Activated T-cell treated with anti-CD3 and anti-CD28 coated beads, Interleukin-2, amount 50 U/mL, for 4 hours (primary cell): ENCODE data around the gene PMPCB. TPM values are rescaled to one million over a fixed set of nuclear protein-coding genes. Genes with fewer than 3 reads are reported as not detected.
A peak's percentile ranks its signal among the peaks of the same experiment; 100 is the strongest.
"Not testable (repeated sequence)": the region's sequence is repeated elsewhere in the genome, so short reads cannot be mapped to it uniquely, and the experiment has no call there.

ENCODE experiments used
- ATAC-seq, 2 donors: fragments of 200-7000 bp; cut with Tn5 transposase; one replicate each; pipeline ENCODE4 v1.10.0; 2021
- DNase-seq: peaks from one replicate; pipeline ENCODE4 v3.0.0-alpha.2; 2020
- H3K27me3 Mint-ChIP-seq: one replicate; pipeline ENCODE4 v1.8.0; 2021; ENCODE audit warnings: low read depth, mixed read lengths
- H3K36me3 Mint-ChIP-seq: one replicate; pipeline ENCODE4 v1.8.0; 2022; ENCODE audit warnings: mixed read lengths; ENCODE audit not compliant: insufficient read depth
- H3K4me1 Mint-ChIP-seq: one replicate; pipeline ENCODE4 v1.8.0; 2021; ENCODE audit warnings: low read depth, mixed read lengths
- H3K4me3 Mint-ChIP-seq: one replicate; pipeline ENCODE4 v1.8.0; 2021; ENCODE audit warnings: mild to moderate bottlenecking, moderate library complexity, mixed read lengths
- H3K9me3 Mint-ChIP-seq: one replicate; pipeline ENCODE4 v1.8.0; 2021; ENCODE audit warnings: mixed read lengths
- total RNA-seq, 3 donors: library from RNA; stranded (reverse); gene quantifications; one replicate each; pipeline ENCODE4 v1.2.1, GENCODE V29; 2021

PMPCB gene
- total RNA-seq = 10 to 100 TPM; 81.3 to 87.7 (median 87.4) TPM

GRCh38 chr7:103296901-103297836 lies at the start of gene PMPCB:
TSS of gene PMPCB (plus strand) at chr7:103297435. CDS start at chr7:103297460, 25 bp downstream.
- H3K36me3 Mint-ChIP-seq = peaks cover 11% of the 10 kb centered on the region
- H3K4me3 Mint-ChIP-seq = peak within 1 kb of the TSS; percentile 88
- peaks cover 32% of the 10 kb centered on the region for H3K4me1 Mint-ChIP-seq
- ATAC-seq = peak; percentile 97 to 98
- peak; percentile 96 for DNase-seq
- H3K9me3 Mint-ChIP-seq = no peaks in the 10 kb centered on the region
- H3K27me3 Mint-ChIP-seq = peaks cover 4% of the 10 kb centered on the region

GRCh38 chr7:103253699-103254506 lies 43.3 kb upstream of the PMPCB start:
- not testable (repeated sequence) for H3K4me1 Mint-ChIP-seq, H3K27me3 Mint-ChIP-seq, H3K36me3 Mint-ChIP-seq, ATAC-seq, H3K9me3 Mint-ChIP-seq, DNase-seq, H3K4me3 Mint-ChIP-seq

DNA sequence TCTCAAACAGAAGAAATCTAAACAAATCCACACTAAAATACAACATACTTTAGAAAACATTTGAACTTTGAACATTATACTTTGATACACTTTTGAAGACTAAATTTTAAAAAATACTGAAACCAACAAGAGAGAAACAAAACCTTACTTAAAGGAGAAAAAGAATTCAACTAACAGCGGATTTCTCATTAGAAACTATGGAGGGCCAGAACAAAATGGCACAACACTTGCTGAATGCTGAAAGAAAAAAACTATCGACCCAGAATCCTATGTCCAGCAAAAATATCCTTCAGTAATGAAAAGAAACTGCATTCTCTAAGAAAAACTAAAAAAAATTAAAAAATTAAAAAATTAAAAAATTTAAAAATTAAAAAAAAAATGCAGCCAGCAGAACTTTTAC lies 33.2 kb upstream of the PMPCB start:
- H3K4me1 Mint-ChIP-seq, H3K9me3 Mint-ChIP-seq, ATAC-seq, H3K4me3 Mint-ChIP-seq, H3K36me3 Mint-ChIP-seq, H3K27me3 Mint-ChIP-seq, DNase-seq: not testable (repeated sequence)

DNA sequence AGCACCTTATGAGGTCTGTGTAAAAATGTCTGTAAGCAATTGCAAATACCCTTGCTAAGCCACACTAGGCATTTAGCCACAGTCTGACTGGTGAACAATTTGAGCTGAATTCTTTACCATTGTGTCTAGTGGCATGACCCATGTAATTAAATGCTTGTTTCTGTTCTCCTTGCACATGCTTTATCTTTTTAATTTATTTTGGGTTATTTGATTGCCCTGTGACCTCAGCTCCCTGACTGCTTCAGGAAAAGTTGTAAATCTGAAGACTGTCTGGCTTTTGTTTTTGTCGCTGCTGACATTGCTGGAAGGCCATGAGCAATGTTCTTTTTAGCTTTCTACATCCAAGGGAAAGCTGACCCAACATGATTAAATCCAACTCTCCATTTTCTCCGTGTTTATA lies 31.0 kb upstream of the PMPCB start:
- not testable (repeated sequence) for ATAC-seq, H3K4me1 Mint-ChIP-seq, H3K27me3 Mint-ChIP-seq, DNase-seq, H3K4me3 Mint-ChIP-seq, H3K9me3 Mint-ChIP-seq, H3K36me3 Mint-ChIP-seq

- not testable (repeated sequence) for H3K36me3 Mint-ChIP-seq, H3K9me3 Mint-ChIP-seq, ATAC-seq, DNase-seq, H3K4me1 Mint-ChIP-seq, H3K4me3 Mint-ChIP-seq, H3K27me3 Mint-ChIP-seq
These were observed 23.9 kb upstream of the PMPCB start for GRCh38 chr7:103273374-103273773.

DNA sequence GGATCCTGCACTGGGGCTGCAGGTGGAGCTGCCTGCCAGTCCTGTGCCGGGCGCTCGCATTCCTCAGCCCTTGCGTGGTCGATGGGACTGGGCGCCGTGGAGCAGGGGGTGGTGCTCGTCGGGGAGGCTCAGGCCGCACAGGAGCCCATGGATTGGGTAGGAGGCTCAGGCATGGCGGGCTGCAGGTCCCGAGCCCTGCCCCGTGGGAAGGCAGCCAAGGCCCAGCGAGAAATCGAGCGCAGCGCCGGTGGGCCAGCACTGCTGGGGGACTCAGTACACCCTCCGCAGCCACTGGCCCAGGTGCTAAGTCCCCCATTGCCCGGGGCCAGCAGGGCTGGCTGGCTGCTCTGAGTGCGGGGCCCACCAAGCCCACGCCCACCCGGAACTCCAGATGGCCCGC lies 22.4 kb upstream of the PMPCB start:
- not testable (repeated sequence) for H3K27me3 Mint-ChIP-seq, H3K4me1 Mint-ChIP-seq, ATAC-seq, H3K4me3 Mint-ChIP-seq, H3K9me3 Mint-ChIP-seq, H3K36me3 Mint-ChIP-seq, DNase-seq

GRCh38 chr7:103278195-103278594 lies 19.0 kb upstream of the PMPCB start:
- not testable (repeated sequence) for DNase-seq, H3K27me3 Mint-ChIP-seq, H3K9me3 Mint-ChIP-seq, ATAC-seq, H3K4me3 Mint-ChIP-seq, H3K36me3 Mint-ChIP-seq
- peaks cover 19% of the 10 kb centered on the region for H3K4me1 Mint-ChIP-seq

DNA sequence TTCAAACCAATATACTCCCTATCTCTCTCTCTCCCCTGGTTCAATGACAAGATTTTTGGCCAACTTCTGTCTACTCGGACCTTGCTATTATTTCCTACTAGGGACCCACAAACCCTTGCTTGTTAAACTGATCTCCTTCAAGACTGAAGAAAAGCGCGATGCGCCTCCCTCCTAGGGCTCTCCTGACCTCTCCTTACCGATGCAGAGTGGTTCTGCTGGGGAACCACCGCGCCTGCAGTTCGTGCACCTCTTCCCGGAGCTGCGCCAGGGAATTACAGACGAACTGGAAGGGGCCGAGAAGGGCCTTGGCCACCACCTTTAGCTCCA lies 17.6 kb upstream of the PMPCB start:
- H3K36me3 Mint-ChIP-seq = not testable (repeated sequence)
- H3K4me3 Mint-ChIP-seq = peak overlapping the region; percentile 96

DNA sequence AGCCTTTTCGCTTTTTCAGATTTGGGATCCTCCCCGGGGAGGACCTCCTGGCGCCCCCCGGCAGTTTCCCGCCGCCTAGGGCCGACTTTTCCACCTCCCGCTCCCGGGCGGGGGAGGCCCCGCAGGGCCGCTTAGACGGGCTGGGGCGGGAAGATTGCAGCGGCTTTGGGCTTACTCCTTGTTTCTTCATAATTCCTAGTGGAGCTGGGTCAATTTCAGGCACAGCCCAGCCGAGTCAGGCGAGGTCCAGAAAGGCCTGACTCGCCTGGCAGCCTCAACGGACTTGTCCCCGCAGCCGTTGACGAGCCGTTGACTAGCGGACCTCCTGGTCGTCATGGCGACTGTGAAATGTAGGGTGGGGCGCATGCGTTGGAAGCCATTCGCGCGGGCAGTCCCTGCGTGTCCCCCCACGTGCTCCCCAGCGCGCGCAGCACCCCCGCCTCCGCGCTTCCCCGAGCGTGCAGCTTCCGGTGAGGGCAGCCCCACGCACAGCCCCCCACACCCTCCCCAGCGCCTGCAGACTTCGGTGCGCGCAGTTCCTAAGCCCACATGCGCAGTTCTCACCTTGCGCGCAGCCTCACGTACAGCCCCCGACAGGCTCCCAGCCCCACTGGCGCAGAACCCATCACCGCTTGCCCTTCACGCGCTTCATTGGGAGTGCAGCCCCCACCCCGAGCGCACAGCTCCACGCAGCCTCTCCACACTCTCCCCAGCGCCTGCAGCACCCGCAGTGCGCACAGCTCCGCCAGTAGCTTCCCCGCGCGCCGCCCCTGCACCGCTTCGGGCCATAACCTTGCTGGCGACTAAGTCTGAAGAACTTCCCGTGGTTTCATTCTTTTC lies 17.1 kb upstream of the PMPCB start:
- not testable (repeated sequence) for H3K9me3 Mint-ChIP-seq, H3K27me3 Mint-ChIP-seq, H3K36me3 Mint-ChIP-seq
- Mint-ChIP-seq H3K4me3 (peak overlapping the region; percentile 96), H3K4me1 (peaks cover 19% of the 10 kb centered on the region)
- DNase-seq = peak; percentile 90
- ATAC-seq = peak; percentile 91 to 92

More for the DNA sequence above, 17.6 kb upstream of the PMPCB start:
- DNase-seq, H3K9me3 Mint-ChIP-seq, H3K27me3 Mint-ChIP-seq: not testable (repeated sequence)
- ATAC-seq = peak; percentile 23 to 35
- peaks cover 19% of the 10 kb centered on the region for H3K4me1 Mint-ChIP-seq

DNA sequence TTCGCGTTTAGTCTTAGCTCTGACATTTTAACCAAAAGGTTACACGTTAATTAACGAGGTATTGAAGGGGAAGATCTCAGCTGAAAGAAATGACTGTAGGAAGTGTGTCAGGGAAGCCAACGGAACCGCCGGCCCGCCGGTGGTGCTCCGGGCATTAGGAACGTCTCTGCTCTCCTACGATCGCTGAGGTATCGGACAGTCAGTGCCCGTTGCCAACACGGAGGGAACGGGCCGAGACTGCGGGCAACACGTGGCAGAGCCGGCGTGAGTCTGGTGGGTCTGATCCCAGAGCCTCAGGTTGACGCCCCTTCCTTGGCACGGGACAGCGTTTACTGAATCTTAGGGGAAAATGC lies 16.5 kb upstream of the PMPCB start:
- not testable (repeated sequence) for H3K27me3 Mint-ChIP-seq, H3K36me3 Mint-ChIP-seq, H3K9me3 Mint-ChIP-seq, ATAC-seq
- peaks cover 19% of the 10 kb centered on the region for H3K4me1 Mint-ChIP-seq
- H3K4me3 Mint-ChIP-seq = peak overlapping the region; percentile 96
- DNase-seq = peak; percentile 7

GRCh38 chr7:103282802-103283427 lies 14.3 kb upstream of the PMPCB start:
- not testable (repeated sequence) for H3K36me3 Mint-ChIP-seq, DNase-seq, H3K4me3 Mint-ChIP-seq, H3K9me3 Mint-ChIP-seq, ATAC-seq, H3K27me3 Mint-ChIP-seq
- peaks cover 19% of the 10 kb centered on the region for H3K4me1 Mint-ChIP-seq

DNA sequence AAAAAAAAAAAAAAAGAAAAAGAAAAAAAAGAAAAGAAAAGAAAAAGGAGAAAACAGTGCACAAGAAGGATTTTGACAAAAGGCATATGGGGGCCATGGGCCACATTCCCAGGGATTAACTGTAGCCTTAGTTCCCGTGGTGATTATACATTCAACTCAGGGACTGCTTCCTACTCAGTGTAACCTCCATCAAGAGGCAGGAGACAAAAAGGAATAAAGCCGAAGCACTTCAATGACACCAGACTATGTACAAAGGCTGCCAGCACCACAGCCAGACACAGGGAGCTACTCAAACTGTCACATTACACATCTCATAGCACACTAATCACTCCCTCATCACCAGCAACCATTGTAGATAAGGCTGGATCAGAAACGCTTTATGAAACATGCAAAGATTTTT lies 5.1 kb upstream of the PMPCB start:
- H3K36me3 Mint-ChIP-seq = no peaks in the 10 kb centered on the region
- H3K27me3 Mint-ChIP-seq = peaks cover 11% of the 10 kb centered on the region
- H3K9me3 Mint-ChIP-seq = no peaks in the 10 kb centered on the region
- no peak overlapping the region for H3K4me3 Mint-ChIP-seq
- H3K4me1 Mint-ChIP-seq = peaks cover 9% of the 10 kb centered on the region
- DNase-seq (no peak), ATAC-seq (no peak)

DNA sequence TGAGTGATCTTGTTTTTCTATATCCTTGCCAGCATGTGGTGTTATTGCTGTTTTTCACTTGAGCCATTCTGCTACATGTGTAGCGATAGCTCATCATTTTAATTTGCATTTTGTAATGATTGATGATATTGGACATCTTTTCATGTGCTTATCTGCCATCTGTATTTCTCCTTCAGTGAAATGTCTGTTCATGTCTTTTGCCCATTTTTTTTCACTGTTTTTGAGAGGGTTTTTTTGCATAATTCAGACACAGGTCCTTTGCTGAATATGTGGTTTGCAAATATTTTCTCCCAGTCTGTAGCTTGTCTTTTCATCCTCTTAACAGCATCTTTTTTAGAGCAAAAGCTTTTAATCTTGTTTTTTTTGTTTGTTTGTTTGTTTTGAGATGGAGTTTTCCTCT lies 3.7 kb upstream of the PMPCB start:
- Mint-ChIP-seq H3K36me3 (no peaks in the 10 kb centered on the region), H3K27me3 (peaks cover 11% of the 10 kb centered on the region), H3K9me3 (no peaks in the 10 kb centered on the region), H3K4me3 (no peak overlapping the region), H3K4me1 (peaks cover 16% of the 10 kb centered on the region)
- no peak for DNase-seq
- no peak for ATAC-seq

DNA sequence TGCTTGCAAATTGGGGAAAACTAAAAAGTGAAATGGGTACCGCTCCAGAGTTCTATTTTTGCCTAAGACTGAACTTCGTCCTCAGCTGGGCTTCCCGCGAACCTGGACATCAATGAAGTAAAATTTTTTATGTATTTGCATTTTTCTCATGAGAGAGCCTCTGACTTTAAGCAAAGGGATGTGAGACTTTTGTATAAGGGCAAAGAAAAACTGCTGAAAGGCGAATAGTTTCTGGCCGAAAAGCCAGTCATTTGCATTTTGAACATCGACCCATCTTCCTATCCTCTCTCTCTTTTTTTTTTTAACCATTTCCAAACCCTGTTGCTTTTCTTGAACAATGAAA lies 573 bp downstream of the PMPCB start:
- peak overlapping the region; percentile 88 for H3K4me3 Mint-ChIP-seq
- no peaks in the 10 kb centered on the region for H3K9me3 Mint-ChIP-seq
- H3K36me3 Mint-ChIP-seq = peaks cover 14% of the 10 kb centered on the region
- ATAC-seq (no peak), DNase-seq (no peak)
- peaks cover 2% of the 10 kb centered on the region for H3K27me3 Mint-ChIP-seq
- peaks cover 34% of the 10 kb centered on the region for H3K4me1 Mint-ChIP-seq
